ENCODE measurements around the gene ANP32E.
A peak's percentile ranks its signal among the peaks of the same experiment; 100 is the strongest.

ANP32E gene

DNA sequence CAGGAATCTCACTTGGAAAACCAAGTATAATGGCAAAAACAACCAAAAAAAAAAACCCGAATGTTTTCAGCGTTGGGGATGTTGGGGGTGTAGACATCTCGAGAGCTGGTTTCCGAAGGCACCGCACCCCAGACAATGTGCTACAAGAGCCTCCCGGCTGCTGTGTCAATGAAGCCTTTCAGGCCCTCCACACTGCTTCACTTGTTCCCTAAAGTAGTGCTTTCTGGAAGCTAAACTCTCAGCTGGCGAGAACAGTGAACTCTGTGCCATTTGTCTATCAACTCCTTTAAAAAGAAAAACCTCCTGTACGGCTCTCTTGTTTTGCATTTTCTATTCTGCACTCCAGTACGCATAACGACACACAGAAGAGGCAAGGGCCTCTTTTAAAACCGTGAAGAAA, 53.7 kb downstream of the ANP32E start:
- DNase-seq (ENCODE audit: insufficient read length, low spot score) (no peak), FAIRE-seq (no peak)
- no peak for TF ChIP-seq POLR2A (IDR thresholded peaks at IDR 0.05; ENCODE audit: low read depth, low read length)

DNA sequence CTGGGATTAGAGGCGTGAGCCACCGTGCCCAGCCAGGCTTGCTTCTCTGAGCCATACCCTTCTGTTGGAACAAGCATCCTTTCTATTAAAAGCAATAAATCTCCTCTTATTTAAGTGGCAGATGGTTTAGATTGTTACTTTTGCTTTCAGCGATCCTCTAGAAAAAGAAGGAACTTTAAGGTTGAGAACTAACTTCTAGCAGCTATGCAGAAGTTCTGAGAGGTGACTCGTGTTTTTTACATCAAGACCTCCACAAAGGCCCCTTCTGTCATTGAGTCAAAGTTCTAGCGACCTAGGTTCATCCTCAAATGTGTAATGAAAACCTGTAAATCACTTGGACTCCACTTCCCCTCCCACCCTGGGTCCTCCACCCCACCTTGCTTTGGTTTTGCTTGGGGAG, 55.4 kb downstream of the ANP32E start:
- TF ChIP-seq POLR2A (IDR thresholded peaks at IDR 0.05; ENCODE audit: low read depth, low read length), result no peak
- DNase-seq (ENCODE audit: insufficient read length, low spot score) (no peak), FAIRE-seq (no peak)

DNA sequence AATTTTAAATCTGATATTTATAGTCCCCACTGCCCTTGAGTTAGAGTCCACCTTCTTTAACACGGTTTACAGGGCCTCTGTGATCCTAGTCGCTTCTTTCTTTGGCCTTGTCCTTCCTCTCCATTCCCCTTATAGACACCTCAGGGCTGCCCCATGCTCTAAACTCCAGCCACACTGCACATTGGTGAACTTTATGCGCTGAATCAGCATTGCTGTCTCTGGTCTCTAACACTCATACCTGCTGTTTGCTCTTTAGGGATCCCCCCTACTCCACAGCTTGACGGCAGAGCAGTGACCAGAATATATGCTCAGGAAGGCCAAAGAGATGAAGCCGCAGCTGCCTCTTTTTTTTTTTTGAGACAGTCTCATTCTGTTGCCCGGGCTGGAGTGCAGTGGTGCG, 56.0 kb downstream of the ANP32E start:
- FAIRE-seq, result no peak
- no peak for DNase-seq (ENCODE audit: insufficient read length, low spot score)
- no peak for TF ChIP-seq POLR2A (IDR thresholded peaks at IDR 0.05; ENCODE audit: low read depth, low read length)

DNA sequence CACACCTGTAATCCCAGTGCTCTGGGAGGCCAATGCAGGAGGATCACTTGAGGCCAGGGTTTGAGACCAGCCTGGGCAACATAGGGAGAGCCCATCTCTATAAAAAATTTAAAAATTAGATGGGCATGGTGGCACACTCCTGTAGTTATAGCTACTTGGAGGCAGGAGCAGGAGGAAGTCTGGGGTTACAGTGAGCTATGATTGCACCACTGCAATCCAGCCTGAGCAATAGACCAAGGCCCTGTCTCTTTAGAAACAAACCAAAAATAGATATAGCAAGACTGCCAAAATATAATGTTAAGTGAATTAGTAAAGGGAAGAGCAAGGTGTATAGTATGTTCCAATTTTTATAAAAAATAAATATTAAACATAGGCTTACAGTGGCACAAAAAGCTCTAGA, 57.4 kb downstream of the ANP32E start:
- no peak for TF ChIP-seq POLR2A (IDR thresholded peaks at IDR 0.05; ENCODE audit: low read depth, low read length)
- no peak for FAIRE-seq
- DNase-seq (ENCODE audit: insufficient read length, low spot score), result no peak

DNA sequence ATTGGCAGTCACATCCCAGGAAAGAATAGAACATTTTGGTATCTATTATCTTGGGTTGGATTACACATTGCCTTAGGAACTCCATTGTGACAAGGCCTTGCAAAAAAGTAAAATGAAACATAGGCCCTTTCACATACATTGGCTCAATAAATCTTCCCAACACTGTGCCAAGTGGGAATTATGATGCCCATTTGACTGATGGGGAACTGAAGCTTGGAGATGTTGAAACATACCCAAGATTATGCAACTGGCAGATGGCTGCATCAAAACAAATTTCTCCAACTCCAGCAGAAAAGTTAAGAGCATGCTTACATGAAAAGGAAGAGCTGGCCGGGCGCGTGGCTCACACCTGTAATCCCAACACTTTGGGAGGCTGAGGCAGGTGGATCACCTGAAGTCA, 59.3 kb downstream of the ANP32E start:
- FAIRE-seq (no peak), DNase-seq (ENCODE audit: insufficient read length, low spot score) (no peak)
- TF ChIP-seq POLR2A (IDR thresholded peaks at IDR 0.05; ENCODE audit: low read depth, low read length), result no peak

DNA sequence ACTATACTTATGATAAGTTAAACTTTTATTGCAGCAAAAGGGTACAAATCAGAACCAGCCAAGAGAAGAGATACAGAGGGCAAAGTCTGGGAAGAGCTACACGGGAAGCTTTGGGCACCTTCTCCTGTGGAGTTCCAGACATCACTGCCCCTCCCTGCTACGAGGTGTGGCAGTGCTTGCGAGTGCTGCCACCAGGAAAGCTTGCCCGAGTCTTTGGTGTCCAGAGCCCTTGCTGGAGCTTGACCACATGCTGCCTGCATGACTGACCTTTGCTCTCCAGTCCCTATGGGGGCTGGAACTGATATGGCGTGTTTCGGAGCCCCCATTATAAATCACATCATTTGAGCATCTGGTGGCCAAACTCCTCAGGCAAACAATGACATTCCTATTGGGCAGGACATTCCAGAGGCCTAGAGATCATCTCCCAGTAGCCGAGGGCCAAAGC, 62.7 kb downstream of the ANP32E start:
- no peak for TF ChIP-seq POLR2A (IDR thresholded peaks at IDR 0.05; ENCODE audit: low read depth, low read length)
- DNase-seq (ENCODE audit: insufficient read length, low spot score) (no peak), FAIRE-seq (no peak)

DNA sequence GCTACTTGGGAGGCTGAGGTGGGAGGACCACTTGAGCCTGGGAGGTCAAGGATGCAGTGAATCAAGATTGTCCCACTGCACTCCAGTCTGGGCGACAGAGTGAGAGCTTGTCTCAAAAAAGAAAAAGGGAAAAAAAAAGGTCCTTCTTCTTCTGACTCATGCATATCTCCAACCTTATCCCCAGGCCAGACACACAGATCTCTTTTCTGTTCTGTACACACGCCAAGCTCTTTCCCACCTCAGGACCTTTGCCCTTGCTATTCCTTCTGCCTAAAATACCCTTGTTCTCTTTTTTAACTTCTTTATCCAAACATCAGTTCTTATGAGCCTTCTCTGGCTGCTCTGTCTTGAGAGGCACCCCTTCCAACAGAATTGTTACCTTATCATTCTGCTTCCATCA, 64.1 kb downstream of the ANP32E start:
- FAIRE-seq (no peak), DNase-seq (ENCODE audit: insufficient read length, low spot score) (no peak)
- TF ChIP-seq POLR2A (IDR thresholded peaks at IDR 0.05; ENCODE audit: low read depth, low read length), result no peak

DNA sequence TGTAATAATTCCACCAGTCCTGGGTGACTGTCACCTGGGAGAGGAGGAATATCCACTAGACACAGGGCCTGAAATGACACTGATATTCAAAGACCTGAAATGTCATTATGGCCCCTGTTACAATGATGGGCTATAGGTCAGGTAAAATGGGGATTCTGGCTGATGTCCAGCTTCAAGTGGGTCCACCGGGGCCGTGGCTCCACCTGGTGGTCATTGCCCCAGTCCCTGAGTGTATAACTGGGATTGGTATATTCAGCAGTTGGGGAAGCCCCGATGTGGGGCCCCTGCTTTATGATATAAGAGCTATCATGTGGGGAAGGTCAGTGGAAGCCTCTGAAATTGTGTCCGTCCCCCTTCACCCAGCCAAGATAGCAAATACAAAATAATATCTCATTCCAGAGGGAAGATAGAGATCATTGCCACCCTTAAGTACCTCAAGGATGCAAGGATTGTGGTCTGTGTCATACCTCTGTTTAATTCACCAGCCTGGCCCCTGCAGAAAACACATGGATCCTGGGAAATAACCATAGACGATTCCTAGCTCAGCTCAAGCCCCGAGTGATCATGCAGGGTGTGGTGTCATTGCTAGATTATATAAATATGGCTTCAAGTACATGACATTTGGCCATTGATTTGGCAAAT, 66.8 kb downstream of the ANP32E start:
- FAIRE-seq (no peak), DNase-seq (ENCODE audit: insufficient read length, low spot score) (peak; percentile 49)
- TF ChIP-seq POLR2A (IDR thresholded peaks at IDR 0.05; ENCODE audit: low read depth, low read length), result no peak

Data from H54 (cell line).